ENCODE results near the gene ADAM21.
"Not testable (repeated sequence)": the region's sequence is repeated elsewhere in the genome, so short reads cannot be mapped to it uniquely, and the experiment has no call there.

ADAM21 gene

GRCh38 chr14:70454731-70455130 lies 2.8 kb downstream of the ADAM21 start:
- TF ChIP-seq EZH2phosphoT487 (IDR thresholded peaks at IDR 0.05; ENCODE audit: borderline replicate concordance) (no peak), CTCF (conservative IDR thresholded peaks at IDR 0.05; ENCODE audit: low read length) (no peak)
- Histone ChIP-seq H3K4me2 (ENCODE audit: low read depth, low read length, poor library complexity, severe bottlenecking) (no peak overlapping the region), H3K9ac (ENCODE audit: low read depth, low read length, poor library complexity, severe bottlenecking) (no peak overlapping the region), H4K20me1 (ENCODE audit: insufficient read depth, low read length, poor library complexity, severe bottlenecking) (no peaks in the 10 kb centered on the region), H3K4me3 (ENCODE audit: low read length, poor library complexity, severe bottlenecking) (no peak overlapping the region), H3K9me3 (ENCODE audit: insufficient read depth, low read depth, low read length) (no peaks in the 10 kb centered on the region), H3K9me2 (replicated peaks; ENCODE audit: low read depth, low read length) (no peaks in the 10 kb centered on the region), H2AFZ (ENCODE audit: low read length) (no peak overlapping the region), H3F3A (ENCODE audit: low read depth) (no peaks in the 10 kb centered on the region), H3K79me2 (ENCODE audit: insufficient read depth, low read length) (no peaks in the 10 kb centered on the region), H3K4me1 (ENCODE audit: insufficient read depth, low read length, poor library complexity, severe bottlenecking) (peaks cover 10% of the 10 kb centered on the region), H3K27me3 (ENCODE audit: insufficient read depth, low read length, poor library complexity, severe bottlenecking) (no peaks in the 10 kb centered on the region), H3K36me3 (ENCODE audit: insufficient read depth, low read length) (no peaks in the 10 kb centered on the region)

- Histone ChIP-seq H3K27me3 (ENCODE audit: insufficient read depth, low read length, poor library complexity, severe bottlenecking) (no peaks in the 10 kb centered on the region), H2AFZ (ENCODE audit: low read length) (no peak overlapping the region), H3K9ac (ENCODE audit: low read depth, low read length, poor library complexity, severe bottlenecking) (no peak overlapping the region), H3K4me3 (ENCODE audit: low read length, poor library complexity, severe bottlenecking) (no peak overlapping the region), H3K4me2 (ENCODE audit: low read depth, low read length, poor library complexity, severe bottlenecking) (no peak overlapping the region), H4K20me1 (ENCODE audit: insufficient read depth, low read length, poor library complexity, severe bottlenecking) (no peaks in the 10 kb centered on the region), H3K4me1 (ENCODE audit: insufficient read depth, low read length, poor library complexity, severe bottlenecking) (no peaks in the 10 kb centered on the region), H3K79me2 (ENCODE audit: insufficient read depth, low read length) (no peaks in the 10 kb centered on the region), H3K9me2 (replicated peaks; ENCODE audit: low read depth, low read length) (no peaks in the 10 kb centered on the region), H3K9me3 (ENCODE audit: insufficient read depth, low read depth, low read length) (no peaks in the 10 kb centered on the region), H3F3A (ENCODE audit: low read depth) (no peaks in the 10 kb centered on the region), H3K36me3 (ENCODE audit: insufficient read depth, low read length) (no peaks in the 10 kb centered on the region)
- TF ChIP-seq EZH2phosphoT487 (IDR thresholded peaks at IDR 0.05; ENCODE audit: borderline replicate concordance) (no peak), CTCF (conservative IDR thresholded peaks at IDR 0.05; ENCODE audit: low read length) (no peak)
Measured at GRCh38 chr14:70468731-70469130, 16.8 kb downstream of the ADAM21 start.

GRCh38 chr14:70470863-70471563 lies 19.0 kb downstream of the ADAM21 start:
- not testable (repeated sequence) for H3K4me3 ChIP-seq (ENCODE audit: low read length, poor library complexity, severe bottlenecking); H3K9ac ChIP-seq (ENCODE audit: low read depth, low read length, poor library complexity, severe bottlenecking); H3K4me2 ChIP-seq (ENCODE audit: low read depth, low read length, poor library complexity, severe bottlenecking)

More at GRCh38 chr14:70470863-70471563, 19.0 kb downstream of the ADAM21 start:
- not testable (repeated sequence) for H3K79me2 ChIP-seq (ENCODE audit: insufficient read depth, low read length); H3F3A ChIP-seq (ENCODE audit: low read depth); H3K4me1 ChIP-seq (ENCODE audit: insufficient read depth, low read length, poor library complexity, severe bottlenecking); H3K27me3 ChIP-seq (ENCODE audit: insufficient read depth, low read length, poor library complexity, severe bottlenecking); H3K9me2 ChIP-seq (replicated peaks; ENCODE audit: low read depth, low read length); H4K20me1 ChIP-seq (ENCODE audit: insufficient read depth, low read length, poor library complexity, severe bottlenecking); H2AFZ ChIP-seq (ENCODE audit: low read length); H3K36me3 ChIP-seq (ENCODE audit: insufficient read depth, low read length); H3K9me3 ChIP-seq (ENCODE audit: insufficient read depth, low read depth, low read length)
